ENCODE data around the gene ERFL.

DNA sequence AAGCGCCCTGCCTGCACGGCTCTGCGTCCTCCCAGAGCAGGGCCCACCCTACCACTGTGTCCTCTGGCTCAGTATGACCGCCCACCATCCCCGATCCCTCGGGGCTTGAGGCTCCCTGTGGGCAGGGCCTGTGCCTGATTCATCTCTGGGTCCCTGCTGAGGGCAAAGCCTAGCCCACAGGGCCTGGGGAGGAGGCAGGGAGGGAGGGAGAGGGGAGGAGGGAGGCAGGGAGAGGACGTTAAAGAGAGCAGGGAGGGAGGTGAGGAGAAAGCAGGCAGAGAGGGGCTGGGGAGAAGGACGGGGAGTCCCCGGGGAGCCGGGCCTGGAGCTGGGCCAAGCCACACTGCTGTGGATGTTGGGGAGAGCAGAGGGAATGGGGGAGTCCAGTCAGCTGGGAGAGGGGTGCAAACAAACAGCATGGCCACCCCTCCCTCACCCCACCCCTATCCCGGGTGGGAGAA lies 4.0 kb upstream of the ERFL start:
- TF ChIP-seq, protein P1, sequence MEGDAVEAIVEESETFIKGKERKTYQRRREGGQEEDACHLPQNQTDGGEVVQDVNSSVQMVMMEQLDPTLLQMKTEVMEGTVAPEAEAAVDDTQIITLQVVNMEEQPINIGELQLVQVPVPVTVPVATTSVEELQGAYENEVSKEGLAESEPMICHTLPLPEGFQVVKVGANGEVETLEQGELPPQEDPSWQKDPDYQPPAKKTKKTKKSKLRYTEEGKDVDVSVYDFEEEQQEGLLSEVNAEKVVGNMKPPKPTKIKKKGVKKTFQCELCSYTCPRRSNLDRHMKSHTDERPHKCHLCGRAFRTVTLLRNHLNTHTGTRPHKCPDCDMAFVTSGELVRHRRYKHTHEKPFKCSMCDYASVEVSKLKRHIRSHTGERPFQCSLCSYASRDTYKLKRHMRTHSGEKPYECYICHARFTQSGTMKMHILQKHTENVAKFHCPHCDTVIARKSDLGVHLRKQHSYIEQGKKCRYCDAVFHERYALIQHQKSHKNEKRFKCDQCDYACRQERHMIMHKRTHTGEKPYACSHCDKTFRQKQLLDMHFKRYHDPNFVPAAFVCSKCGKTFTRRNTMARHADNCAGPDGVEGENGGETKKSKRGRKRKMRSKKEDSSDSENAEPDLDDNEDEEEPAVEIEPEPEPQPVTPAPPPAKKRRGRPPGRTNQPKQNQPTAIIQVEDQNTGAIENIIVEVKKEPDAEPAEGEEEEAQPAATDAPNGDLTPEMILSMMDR (IDR thresholded peaks at IDR 0.05; ENCODE audit: insufficient read depth, low read length), result no peak
- TF ChIP-seq POLR2AphosphoS5 (IDR thresholded peaks at IDR 0.05; ENCODE audit: low read depth), result no peak
